Measurements from ENCODE around the gene PIAS1.

DNA sequence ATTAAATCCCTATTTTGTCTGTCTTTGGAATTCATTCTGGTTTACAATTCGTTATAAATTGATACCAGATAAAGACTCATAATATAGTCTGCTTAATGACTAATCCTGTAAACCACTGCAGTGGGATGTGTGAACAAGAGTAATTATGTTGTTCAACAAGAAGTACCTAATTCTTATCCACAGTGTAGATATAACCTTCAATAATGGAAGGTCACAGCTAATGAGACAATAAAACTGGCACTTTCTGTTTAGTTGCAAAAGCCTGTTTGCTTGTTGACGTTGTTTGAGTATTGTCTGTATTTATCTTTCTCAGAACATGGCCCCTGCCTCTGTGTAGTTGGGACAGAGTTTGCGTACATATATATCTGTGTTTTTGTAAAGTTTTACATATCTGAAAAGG lies 26.7 kb downstream of the PIAS1 start:
- TF ChIP-seq, protein P1, sequence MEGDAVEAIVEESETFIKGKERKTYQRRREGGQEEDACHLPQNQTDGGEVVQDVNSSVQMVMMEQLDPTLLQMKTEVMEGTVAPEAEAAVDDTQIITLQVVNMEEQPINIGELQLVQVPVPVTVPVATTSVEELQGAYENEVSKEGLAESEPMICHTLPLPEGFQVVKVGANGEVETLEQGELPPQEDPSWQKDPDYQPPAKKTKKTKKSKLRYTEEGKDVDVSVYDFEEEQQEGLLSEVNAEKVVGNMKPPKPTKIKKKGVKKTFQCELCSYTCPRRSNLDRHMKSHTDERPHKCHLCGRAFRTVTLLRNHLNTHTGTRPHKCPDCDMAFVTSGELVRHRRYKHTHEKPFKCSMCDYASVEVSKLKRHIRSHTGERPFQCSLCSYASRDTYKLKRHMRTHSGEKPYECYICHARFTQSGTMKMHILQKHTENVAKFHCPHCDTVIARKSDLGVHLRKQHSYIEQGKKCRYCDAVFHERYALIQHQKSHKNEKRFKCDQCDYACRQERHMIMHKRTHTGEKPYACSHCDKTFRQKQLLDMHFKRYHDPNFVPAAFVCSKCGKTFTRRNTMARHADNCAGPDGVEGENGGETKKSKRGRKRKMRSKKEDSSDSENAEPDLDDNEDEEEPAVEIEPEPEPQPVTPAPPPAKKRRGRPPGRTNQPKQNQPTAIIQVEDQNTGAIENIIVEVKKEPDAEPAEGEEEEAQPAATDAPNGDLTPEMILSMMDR (conservative IDR thresholded peaks at IDR 0.05 in 1 of 2, IDR thresholded peaks at IDR 0.05 in 1 of 2; ENCODE audit: extremely low read depth in 1 of 2, insufficient read depth in 1 of 2, low read depth in 1 of 2, low read length in 2 of 2), result no peak
- no peak for TF ChIP-seq EZH2 (IDR thresholded peaks at IDR 0.05; ENCODE audit: borderline replicate concordance, low read length)
